T-helper 17 cell (primary cell): ENCODE results near the gene POLR3C. TPM values are rescaled to one million over a fixed set of nuclear protein-coding genes. Genes with fewer than 3 reads are reported as not detected.
"Not testable (repeated sequence)": the region's sequence is repeated elsewhere in the genome, so short reads cannot be mapped to it uniquely, and the experiment has no call there.

Source experiments
- ATAC-seq: fragments of 150-1000 bp; cut with Tn5 transposase; 2 replicates; pipeline ENCODE4 v1.10.0; 2021; ENCODE audit warnings: mild to moderate bottlenecking, moderate library complexity
- DNase-seq, 3 donors: peaks; one replicate each; pipeline versions ENCODE4 v3.0.0 to v3.0.0-alpha.2; 2020 to 2021
- H3K9me3 ChIP-seq: one replicate; pipeline ENCODE4 v1.7.0; 2013; ENCODE audit warnings: low read length, mild to moderate bottlenecking; ENCODE audit not compliant: control insufficient read depth, poor library complexity, severe bottlenecking
- H3K27ac Mint-ChIP-seq: one replicate; pipeline ENCODE4 v1.8.0; 2022; ENCODE audit warnings: mild to moderate bottlenecking, moderate library complexity, mixed read lengths
- H3K27me3 Mint-ChIP-seq: one replicate; pipeline ENCODE4 v1.8.0; 2022; ENCODE audit warnings: mixed read lengths
- H3K36me3 Mint-ChIP-seq: one replicate; pipeline ENCODE4 v1.8.0; 2022; ENCODE audit warnings: low read depth, mixed read lengths
- H3K4me1 Mint-ChIP-seq: one replicate; pipeline ENCODE4 v1.8.0; 2022; ENCODE audit warnings: mild to moderate bottlenecking, mixed read lengths
- H3K4me3 Mint-ChIP-seq: one replicate; pipeline ENCODE4 v1.8.0; 2022; ENCODE audit warnings: mild to moderate bottlenecking, moderate library complexity, mixed read lengths
- total RNA-seq, 4 donors: library from RNA in 2 of 4; stranded (reverse) in 2 of 4; gene quantifications; one replicate each; pipeline ENCODE4 v1.2.3 and lab custom pipeline; 2022 to 2026

The POLR3C gene
- total RNA-seq, result 10 to 100 TPM; 19.3 to 25.1 TPM
- 35.7 to 77.2 reads per million in 2 donors for total RNA-seq (lab: John Stamatoyannopoulos, UW)

GRCh38 chr1:145823565-145824498 lies at the start of gene POLR3C, which contains the start of gene RNF115:
POLR3C (plus strand) TSS chr1:145824200; CDS start chr1:145825777, 1,577 bp downstream.
RNF115 (minus strand) TSS chr1:145824095; CDS start chr1:145823873, 222 bp downstream.
- H3K27me3 Mint-ChIP-seq, result no peaks in the 10 kb centered on the region
- peak; percentile 75 to 81 (median 78) for DNase-seq
- peaks cover 9% of the 10 kb centered on the region for H3K36me3 Mint-ChIP-seq
- no peaks in the 10 kb centered on the region for H3K9me3 ChIP-seq
- H3K4me3 Mint-ChIP-seq, result peak within 1 kb of the TSS; percentile 97
- peak; percentile 97 for ATAC-seq
- H3K27ac Mint-ChIP-seq, result peak within 1 kb of the TSS; percentile 94
- peaks cover 28% of the 10 kb centered on the region for H3K4me1 Mint-ChIP-seq

GRCh38 chr1:145777357-145778145 lies 46.4 kb upstream of the POLR3C start:
- no peak overlapping the region for H3K4me3 Mint-ChIP-seq
- no peak overlapping the region for H3K27ac Mint-ChIP-seq
- no peak for DNase-seq
- H3K27me3 Mint-ChIP-seq, result no peaks in the 10 kb centered on the region
- H3K36me3 Mint-ChIP-seq, result peaks cover 7% of the 10 kb centered on the region
- H3K9me3 ChIP-seq, result no peaks in the 10 kb centered on the region
- ATAC-seq, result no peak
- peaks cover 11% of the 10 kb centered on the region for H3K4me1 Mint-ChIP-seq

DNA sequence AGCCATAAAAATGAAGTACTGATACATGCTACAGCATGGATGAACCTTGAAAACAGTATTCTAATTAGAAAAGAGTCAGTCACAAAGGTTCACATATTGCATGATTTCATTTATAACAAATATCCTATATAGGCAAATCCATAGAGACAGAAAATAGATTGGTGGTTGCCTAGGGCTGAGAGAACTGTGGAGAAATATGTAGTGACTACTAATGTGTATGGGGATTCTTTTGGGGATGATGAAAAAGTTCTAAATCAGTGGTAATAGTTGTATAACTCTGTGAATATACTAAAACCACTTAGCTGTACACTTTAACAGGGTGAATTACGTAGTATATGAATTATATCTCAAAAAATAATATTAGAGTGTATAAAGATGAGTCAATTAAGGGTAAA lies 45.9 kb upstream of the POLR3C start:
- H3K4me1 Mint-ChIP-seq, result peaks cover 11% of the 10 kb centered on the region
- ATAC-seq, result no peak
- DNase-seq, result no peak

GRCh38 chr1:145782272-145783099 lies 41.5 kb upstream of the POLR3C start:
- no peak for ATAC-seq
- peak overlapping the region; percentile 75 for H3K27ac Mint-ChIP-seq

More for the DNA sequence above, 45.9 kb upstream of the POLR3C start:
- Mint-ChIP-seq H3K27me3 (no peaks in the 10 kb centered on the region), H3K36me3 (peaks cover 2% of the 10 kb centered on the region), H3K27ac (no peak overlapping the region), H3K4me3 (no peak overlapping the region)
- H3K9me3 ChIP-seq, result no peaks in the 10 kb centered on the region

GRCh38 chr1:145784409-145784808 lies 39.6 kb upstream of the POLR3C start:
- no peaks in the 10 kb centered on the region for H3K9me3 ChIP-seq
- no peak overlapping the region for H3K27ac Mint-ChIP-seq
- no peaks in the 10 kb centered on the region for H3K27me3 Mint-ChIP-seq
- no peak overlapping the region for H3K4me3 Mint-ChIP-seq
- DNase-seq (no peak), ATAC-seq (no peak)
- H3K4me1 Mint-ChIP-seq, result peaks cover 25% of the 10 kb centered on the region
- peaks cover 10% of the 10 kb centered on the region for H3K36me3 Mint-ChIP-seq

More at GRCh38 chr1:145782272-145783099, 41.5 kb upstream of the POLR3C start:
- Mint-ChIP-seq H3K36me3 (peaks cover 8% of the 10 kb centered on the region), H3K4me3 (no peak overlapping the region), H3K4me1 (peaks cover 24% of the 10 kb centered on the region), H3K27me3 (no peaks in the 10 kb centered on the region)
- H3K9me3 ChIP-seq, result no peaks in the 10 kb centered on the region
- no peak for DNase-seq

- Mint-ChIP-seq H3K27me3 (no peaks in the 10 kb centered on the region), H3K27ac (peak overlapping the region; percentile 71), H3K4me1 (peaks cover 25% of the 10 kb centered on the region), H3K36me3 (peaks cover 10% of the 10 kb centered on the region), H3K4me3 (no peak overlapping the region)
- DNase-seq, result no peak
- no peaks in the 10 kb centered on the region for H3K9me3 ChIP-seq
- no peak for ATAC-seq
These were observed 38.5 kb upstream of the POLR3C start for GRCh38 chr1:145785547-145785946.

DNA sequence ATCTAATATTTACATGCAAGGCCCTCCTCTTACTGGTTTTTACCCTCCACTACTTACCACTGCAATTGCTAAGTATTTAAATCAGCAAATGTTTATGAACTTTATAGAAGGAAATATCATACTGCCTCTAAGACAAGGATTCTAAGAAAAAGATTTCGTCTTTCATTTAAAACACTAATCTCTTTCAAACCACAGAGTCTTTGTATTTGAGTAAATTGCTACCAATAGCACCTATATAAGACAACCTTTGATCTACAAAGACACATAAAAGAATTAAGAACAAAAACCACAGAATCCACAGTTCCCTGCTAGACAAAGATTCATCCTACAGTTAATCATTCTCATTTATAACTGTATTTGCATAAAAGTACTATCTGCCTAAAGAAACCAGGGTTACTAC lies 37.7 kb upstream of the POLR3C start:
- Mint-ChIP-seq H3K27me3 (no peaks in the 10 kb centered on the region), H3K27ac (peak overlapping the region; percentile 71), H3K4me1 (peaks cover 25% of the 10 kb centered on the region), H3K4me3 (no peak overlapping the region), H3K36me3 (peaks cover 8% of the 10 kb centered on the region)
- ATAC-seq, result no peak
- no peaks in the 10 kb centered on the region for H3K9me3 ChIP-seq
- DNase-seq, result no peak

DNA sequence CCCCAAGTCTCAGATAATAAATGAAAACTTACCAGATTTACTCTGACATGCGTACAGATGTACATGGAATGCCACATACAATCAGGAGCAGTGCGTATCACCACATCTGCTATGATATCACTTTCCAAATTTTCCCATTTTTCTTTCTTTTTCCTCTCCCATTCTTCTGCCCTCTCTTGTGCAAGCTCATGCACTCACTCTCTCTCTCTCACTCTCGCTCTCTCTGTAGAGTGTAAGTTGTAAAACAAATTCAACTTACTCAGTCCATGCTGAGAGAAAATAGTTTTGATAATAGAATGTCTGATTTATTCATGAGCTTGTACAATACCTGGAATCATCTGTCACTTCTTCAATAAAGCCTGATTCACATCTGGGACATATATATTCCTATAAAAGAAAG lies 35.4 kb upstream of the POLR3C start:
- H3K27ac Mint-ChIP-seq, result peak overlapping the region; percentile 34
- peaks cover 31% of the 10 kb centered on the region for H3K4me1 Mint-ChIP-seq
- DNase-seq (no peak), ATAC-seq (no peak)
- no peak overlapping the region for H3K4me3 Mint-ChIP-seq
- no peaks in the 10 kb centered on the region for H3K9me3 ChIP-seq
- no peaks in the 10 kb centered on the region for H3K27me3 Mint-ChIP-seq
- H3K36me3 Mint-ChIP-seq, result peaks cover 11% of the 10 kb centered on the region

GRCh38 chr1:145791860-145792259 lies 32.1 kb upstream of the POLR3C start:
- H3K36me3 Mint-ChIP-seq, H3K4me3 Mint-ChIP-seq, H3K27ac Mint-ChIP-seq, H3K27me3 Mint-ChIP-seq, H3K9me3 ChIP-seq, H3K4me1 Mint-ChIP-seq, DNase-seq, ATAC-seq: not testable (repeated sequence)

- Mint-ChIP-seq H3K27ac (peak overlapping the region; percentile 19), H3K27me3 (no peaks in the 10 kb centered on the region), H3K4me1 (peaks cover 9% of the 10 kb centered on the region), H3K4me3 (no peak overlapping the region), H3K36me3 (peaks cover 7% of the 10 kb centered on the region)
- ATAC-seq (no peak), DNase-seq (no peak)
- peaks cover 4% of the 10 kb centered on the region for H3K9me3 ChIP-seq
These were observed 31.5 kb upstream of the POLR3C start for GRCh38 chr1:145792484-145792883.

DNA sequence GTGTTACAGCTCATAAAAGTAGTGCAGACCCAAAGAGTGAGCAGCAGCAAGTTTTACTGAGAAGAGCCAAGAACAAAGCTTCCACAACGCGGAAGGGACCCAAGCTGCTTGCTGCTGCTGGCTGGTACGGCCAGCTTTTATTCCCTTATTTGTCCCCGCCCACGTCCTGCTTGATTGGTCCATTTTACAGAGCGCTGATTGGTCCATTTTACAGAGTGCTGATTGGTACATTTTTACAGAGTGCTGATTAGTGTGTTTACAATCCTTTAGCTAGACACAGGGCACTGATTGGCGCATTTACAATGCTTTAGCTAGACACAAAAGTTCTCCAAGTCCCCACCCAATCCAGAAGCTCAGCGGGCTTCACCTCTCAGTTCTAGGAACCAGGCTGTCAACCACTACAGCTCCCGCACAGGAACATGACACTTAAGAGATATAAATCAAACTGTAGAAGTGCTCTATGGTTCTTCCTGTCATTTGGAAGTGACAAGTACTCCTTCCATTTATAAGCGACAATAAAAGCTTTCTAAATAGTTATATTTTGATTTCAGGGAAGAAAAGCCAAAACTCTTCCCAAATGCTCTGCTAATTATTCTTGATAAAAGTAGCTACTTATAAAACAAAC lies 28.6 kb upstream of the POLR3C start:
- peaks cover 4% of the 10 kb centered on the region for H3K36me3 Mint-ChIP-seq

GRCh38 chr1:145796753-145797152 lies 27.2 kb upstream of the POLR3C start:
- ATAC-seq, result no peak
- Mint-ChIP-seq H3K4me1 (peaks cover 19% of the 10 kb centered on the region), H3K27me3 (no peaks in the 10 kb centered on the region), H3K4me3 (no peak overlapping the region), H3K27ac (no peak overlapping the region), H3K36me3 (peaks cover 4% of the 10 kb centered on the region)
- no peak for DNase-seq
- H3K9me3 ChIP-seq, result peaks cover 4% of the 10 kb centered on the region

More for the DNA sequence above, 28.6 kb upstream of the POLR3C start:
- DNase-seq (no peak), ATAC-seq (no peak)
- peaks cover 4% of the 10 kb centered on the region for H3K9me3 ChIP-seq
- H3K4me3 Mint-ChIP-seq, result no peak overlapping the region
- no peak overlapping the region for H3K27ac Mint-ChIP-seq
- no peaks in the 10 kb centered on the region for H3K27me3 Mint-ChIP-seq
- H3K4me1 Mint-ChIP-seq, result peaks cover 13% of the 10 kb centered on the region
